Measurements from ENCODE around the gene WASL.
A peak's percentile ranks its signal among the peaks of the same experiment; 100 is the strongest.

Gene WASL

GRCh38 chr7:123689250-123689649, 59.6 kb downstream of the WASL start:
- no peak overlapping the region for H3K4me3 ChIP-seq (replicated peaks in 1 of 2; ENCODE audit: low read depth in 2 of 2, low read length in 2 of 2)
- no peak for TF ChIP-seq CTCF (IDR thresholded peaks at IDR 0.05; ENCODE audit: low read depth, low read length)
- DNase-seq (ENCODE audit: low read depth in 2 of 2), result no peak

- no peak for TF ChIP-seq CTCF (IDR thresholded peaks at IDR 0.05; ENCODE audit: low read depth, low read length)
- no peak for DNase-seq (ENCODE audit: low read depth in 2 of 2)
- no peak overlapping the region for H3K4me3 ChIP-seq (replicated peaks in 1 of 2; ENCODE audit: low read depth in 2 of 2, low read length in 2 of 2)
Measured at GRCh38 chr7:123687727-123688126, 61.1 kb downstream of the WASL start.

GRCh38 chr7:123687161-123687560, 61.6 kb downstream of the WASL start:
- no peak for TF ChIP-seq CTCF (IDR thresholded peaks at IDR 0.05; ENCODE audit: low read depth, low read length)
- H3K4me3 ChIP-seq (replicated peaks in 1 of 2; ENCODE audit: low read depth in 2 of 2, low read length in 2 of 2), result no peak overlapping the region
- no peak for DNase-seq (ENCODE audit: low read depth in 2 of 2)

- H3K4me3 ChIP-seq (replicated peaks in 1 of 2; ENCODE audit: low read depth in 2 of 2, low read length in 2 of 2), result no peak overlapping the region
- DNase-seq (ENCODE audit: low read depth in 2 of 2), result peak; percentile 77 to 83
- peak; percentile 47 for TF ChIP-seq CTCF (IDR thresholded peaks at IDR 0.05; ENCODE audit: low read depth, low read length)
Measured at GRCh38 chr7:123682690-123683089, 66.1 kb downstream of the WASL start.

- TF ChIP-seq CTCF (IDR thresholded peaks at IDR 0.05; ENCODE audit: low read depth, low read length), result no peak
- no peak overlapping the region for H3K4me3 ChIP-seq (replicated peaks in 1 of 2; ENCODE audit: low read depth in 2 of 2, low read length in 2 of 2)
- DNase-seq (ENCODE audit: low read depth in 2 of 2), result no peak
Measured at GRCh38 chr7:123681561-123681960, 67.2 kb downstream of the WASL start.

GRCh38 chr7:123680580-123680979, 68.2 kb downstream of the WASL start:
- no peak overlapping the region for H3K4me3 ChIP-seq (replicated peaks in 1 of 2; ENCODE audit: low read depth in 2 of 2, low read length in 2 of 2)
- no peak for DNase-seq (ENCODE audit: low read depth in 2 of 2)

More at GRCh38 chr7:123680580-123680979, 68.2 kb downstream of the WASL start:
- TF ChIP-seq CTCF (IDR thresholded peaks at IDR 0.05; ENCODE audit: low read depth, low read length), result no peak

Measured in cardiac fibroblast (primary cell).